Activated B cell treated with CpG ODN at 0.5 μM for 24 hours (primary cell): ENCODE data around the gene ESCO1. TPM values are rescaled to one million over a fixed set of nuclear protein-coding genes. Genes with fewer than 3 reads are reported as not detected.

Experiments used
- ATAC-seq: fragments of 200-7000 bp; cut with Tn5 transposase; one replicate; pipeline ENCODE4 v1.10.0; 2021; ENCODE audit warnings: low read depth, mild to moderate bottlenecking, moderate library complexity
- CTCF ChIA-PET: fragments of 350-600 bp; sonication (Branson Sonifier 250); formaldehyde crosslinking; loops from one replicate; lab custom pipeline; 2021; ENCODE audit warnings: antibody characterized with exemption; lab: Charles Lee
- POLR2A ChIA-PET: fragments of 350-600 bp; sonication (Branson Sonifier 250); formaldehyde crosslinking; loops from one replicate; lab custom pipeline; 2021; ENCODE audit warnings: antibody characterized with exemption; lab: Charles Lee
- DNase-seq: peaks from one replicate; pipeline ENCODE4 v3.0.0; 2022
- H3K27ac Mint-ChIP-seq: one replicate; pipeline ENCODE4 v1.8.0; 2020; ENCODE audit warnings: mixed read lengths
- H3K27me3 Mint-ChIP-seq: one replicate; pipeline ENCODE4 v1.8.0; 2021; ENCODE audit warnings: mixed read lengths
- H3K36me3 Mint-ChIP-seq: one replicate; pipeline ENCODE4 v1.8.0; 2021; ENCODE audit warnings: low read depth, mixed read lengths
- H3K4me1 Mint-ChIP-seq: one replicate; pipeline ENCODE4 v1.8.0; 2021; ENCODE audit warnings: mixed read lengths
- H3K4me3 Mint-ChIP-seq: one replicate; pipeline ENCODE4 v1.8.0; 2020; ENCODE audit warnings: mild to moderate bottlenecking, mixed read lengths
- H3K9me3 Mint-ChIP-seq: one replicate; pipeline ENCODE4 v1.8.0; 2020; ENCODE audit warnings: mixed read lengths
- CTCF ChIP-seq: fragments of 200-600 bp; IDR thresholded peaks from one replicate; pipeline ENCODE4 v1.8.0; 2022; ENCODE audit warnings: antibody characterized with exemption, mild to moderate bottlenecking
- intact Hi-C: fragments of 100-400 bp; cut with micrococcal nuclease; formaldehyde crosslinking; loops from one replicate; pipeline ENCODE4 v1.15.1; 2024
- total RNA-seq: library from RNA; stranded (reverse); gene quantifications from 2 replicates; pipeline ENCODE4 v1.2.3, GENCODE V29; 2022

Gene ESCO1
- total RNA-seq, 1 donor from 2014 or later = 19.6 TPM

DNA sequence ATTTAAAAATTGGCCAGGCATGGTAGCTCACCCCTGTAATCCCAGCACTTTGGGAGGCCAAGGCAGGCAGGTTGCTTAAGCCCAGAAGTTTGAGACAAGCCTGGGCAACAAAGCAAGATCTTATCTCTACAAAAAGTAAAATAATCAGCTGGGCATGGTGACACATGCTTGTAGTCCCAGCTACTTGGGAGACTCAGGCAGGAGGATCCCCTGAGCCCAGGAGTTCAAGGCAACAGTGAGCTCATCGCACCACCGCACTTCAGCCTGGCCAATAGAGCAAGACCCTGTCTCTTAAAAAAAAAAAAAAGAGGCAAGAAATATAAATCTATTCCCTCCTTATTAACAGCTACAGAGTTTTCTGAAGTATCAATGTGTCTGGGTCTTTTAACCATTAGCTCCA lies 51.9 kb downstream of the ESCO1 start:
- Mint-ChIP-seq H3K27ac (no peak overlapping the region), H3K9me3 (no peaks in the 10 kb centered on the region), H3K36me3 (peaks cover 64% of the 10 kb centered on the region), H3K4me3 (no peak overlapping the region), H3K4me1 (no peaks in the 10 kb centered on the region), H3K27me3 (no peaks in the 10 kb centered on the region)
- CTCF ChIA-PET = no interaction called here
- ATAC-seq (no peak), DNase-seq (no peak)
- TF ChIP-seq CTCF = no peak
- intact Hi-C loops = no loop called here
- POLR2A ChIA-PET = no interaction called here

DNA sequence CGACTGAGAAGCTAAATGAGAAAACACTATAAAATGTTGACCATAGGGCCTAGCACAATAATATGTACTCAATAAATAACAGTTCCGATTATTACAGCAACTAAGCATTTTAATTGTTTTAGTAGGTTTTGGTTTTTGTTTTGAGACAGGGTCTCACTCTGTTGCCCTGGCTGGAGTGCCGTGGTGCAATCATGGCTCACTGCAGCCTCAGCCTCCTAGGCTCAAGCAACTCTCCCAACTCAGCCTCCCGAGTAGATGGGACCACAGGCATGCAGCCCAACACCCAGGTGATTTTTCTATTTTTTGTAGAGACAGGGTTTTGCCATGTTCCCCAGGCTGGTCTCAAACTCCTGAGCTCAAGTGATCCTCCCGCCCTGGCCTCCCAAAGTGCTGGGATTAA lies 54.1 kb downstream of the ESCO1 start:
- no peak for TF ChIP-seq CTCF

DNA sequence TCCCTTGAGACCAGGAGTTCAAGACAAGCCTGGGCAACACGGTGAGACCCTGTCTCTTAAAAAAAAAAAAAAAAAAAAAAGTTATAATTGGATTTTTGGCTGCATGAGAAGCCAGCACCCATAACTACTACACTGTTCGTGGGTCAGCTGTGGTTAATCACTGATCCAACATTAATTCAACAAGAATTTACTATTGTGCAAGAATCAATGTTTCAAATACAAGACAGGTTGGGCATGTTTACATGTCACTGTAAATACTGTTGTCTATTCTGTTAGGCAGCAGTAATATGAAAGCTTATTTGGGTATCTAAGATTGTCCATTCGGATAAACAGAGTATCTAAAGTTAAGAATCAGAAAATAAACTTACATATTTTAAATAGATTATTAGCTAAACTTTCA lies 62.3 kb downstream of the ESCO1 start:
- no peak for TF ChIP-seq CTCF
- no peak overlapping the region for H3K27ac Mint-ChIP-seq
- ATAC-seq (no peak), DNase-seq (no peak)
- peaks cover 61% of the 10 kb centered on the region for H3K36me3 Mint-ChIP-seq
- no peaks in the 10 kb centered on the region for H3K9me3 Mint-ChIP-seq
- H3K27me3 Mint-ChIP-seq = no peaks in the 10 kb centered on the region
- intact Hi-C loops = no loop called here
- CTCF ChIA-PET = no interaction called here
- POLR2A ChIA-PET = interaction anchor here (0.8 kb wide), 1 partner anchor 203 kb away, joined by 10 read pairs; no protein-coding TSS in a partner anchor
- H3K4me3 Mint-ChIP-seq = no peak overlapping the region
- H3K4me1 Mint-ChIP-seq = no peaks in the 10 kb centered on the region

More for the DNA sequence above, 54.1 kb downstream of the ESCO1 start:
- Mint-ChIP-seq H3K36me3 (peaks cover 60% of the 10 kb centered on the region), H3K4me3 (no peak overlapping the region), H3K4me1 (no peaks in the 10 kb centered on the region), H3K27ac (no peak overlapping the region), H3K27me3 (no peaks in the 10 kb centered on the region), H3K9me3 (no peaks in the 10 kb centered on the region)
- DNase-seq (no peak), ATAC-seq (no peak)
- ChIA-PET POLR2A (no interaction called here), CTCF (no interaction called here)
- intact Hi-C loops = no loop called here

DNA sequence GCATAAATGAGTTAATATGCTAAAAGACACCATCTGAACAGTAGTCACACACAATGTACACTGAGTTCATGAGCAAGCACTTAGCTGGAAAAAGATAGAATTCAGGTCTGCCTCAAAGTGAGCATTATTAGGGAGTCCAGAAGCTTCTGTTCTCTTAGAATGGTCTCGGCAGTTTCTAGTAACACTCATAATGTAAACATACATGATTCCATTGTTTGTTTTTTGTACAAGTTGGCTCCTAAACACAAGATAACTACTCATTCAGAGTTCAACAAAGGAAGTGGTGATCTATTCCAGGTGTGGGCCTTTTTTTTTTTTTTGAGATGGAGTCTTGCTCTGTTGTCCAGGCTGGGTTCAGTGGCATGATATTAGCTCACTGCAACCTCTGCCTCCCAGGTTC lies 66.2 kb downstream of the ESCO1 start:
- CTCF ChIA-PET = no interaction called here
- H3K4me1 Mint-ChIP-seq = no peaks in the 10 kb centered on the region
- TF ChIP-seq CTCF = no peak
- no peaks in the 10 kb centered on the region for H3K27me3 Mint-ChIP-seq
- intact Hi-C loops = no loop called here
- no peak overlapping the region for H3K27ac Mint-ChIP-seq
- H3K9me3 Mint-ChIP-seq = no peaks in the 10 kb centered on the region
- peaks cover 70% of the 10 kb centered on the region for H3K36me3 Mint-ChIP-seq
- no peak overlapping the region for H3K4me3 Mint-ChIP-seq
- DNase-seq = no peak
- ATAC-seq = no peak
- POLR2A ChIA-PET = interaction anchor here (0.7 kb wide), 1 partner anchor 48 kb away, joined by 4 read pairs; no protein-coding TSS in a partner anchor

DNA sequence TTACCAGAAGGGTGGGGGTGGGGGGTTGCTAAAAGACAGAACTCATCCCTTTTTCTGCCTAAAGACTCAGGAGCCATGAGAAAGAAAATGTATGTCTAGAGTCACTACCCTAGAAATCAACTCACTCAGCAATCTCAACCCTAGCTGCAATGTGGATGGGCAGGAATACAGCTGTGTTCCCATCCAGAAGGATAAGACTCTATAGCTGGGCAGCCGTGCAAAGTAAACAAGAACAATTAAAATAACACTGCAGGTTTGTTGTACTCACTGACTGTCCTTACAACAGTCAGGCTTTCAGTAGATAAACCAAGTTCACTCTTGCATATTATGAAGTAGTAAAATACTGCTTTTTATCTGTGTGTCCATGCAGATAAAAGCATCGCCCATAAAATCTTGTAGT lies 74.0 kb downstream of the ESCO1 start:
- peaks cover 67% of the 10 kb centered on the region for H3K36me3 Mint-ChIP-seq

More for the DNA sequence above, 74.0 kb downstream of the ESCO1 start:
- POLR2A ChIA-PET = interaction anchor here (0.6 kb wide), 1 partner anchor 178 kb away, joined by 4 read pairs; no protein-coding TSS in a partner anchor
- DNase-seq (no peak), ATAC-seq (no peak)
- no peaks in the 10 kb centered on the region for H3K9me3 Mint-ChIP-seq
- no peaks in the 10 kb centered on the region for H3K4me1 Mint-ChIP-seq
- no peak for TF ChIP-seq CTCF
- H3K27me3 Mint-ChIP-seq = no peaks in the 10 kb centered on the region
- intact Hi-C loops = no loop called here
- no peak overlapping the region for H3K27ac Mint-ChIP-seq
- CTCF ChIA-PET = no interaction called here
- no peak overlapping the region for H3K4me3 Mint-ChIP-seq
